ENCODE data around the gene UBTF. TPM values are rescaled to one million over a fixed set of nuclear protein-coding genes. Genes with fewer than 3 reads are reported as not detected.

UBTF gene
- total and polyA plus RNA-seq, 2 of the 4 experiments (the other 2 are of a cell fraction), result 29.7 to 42.1 TPM

DNA sequence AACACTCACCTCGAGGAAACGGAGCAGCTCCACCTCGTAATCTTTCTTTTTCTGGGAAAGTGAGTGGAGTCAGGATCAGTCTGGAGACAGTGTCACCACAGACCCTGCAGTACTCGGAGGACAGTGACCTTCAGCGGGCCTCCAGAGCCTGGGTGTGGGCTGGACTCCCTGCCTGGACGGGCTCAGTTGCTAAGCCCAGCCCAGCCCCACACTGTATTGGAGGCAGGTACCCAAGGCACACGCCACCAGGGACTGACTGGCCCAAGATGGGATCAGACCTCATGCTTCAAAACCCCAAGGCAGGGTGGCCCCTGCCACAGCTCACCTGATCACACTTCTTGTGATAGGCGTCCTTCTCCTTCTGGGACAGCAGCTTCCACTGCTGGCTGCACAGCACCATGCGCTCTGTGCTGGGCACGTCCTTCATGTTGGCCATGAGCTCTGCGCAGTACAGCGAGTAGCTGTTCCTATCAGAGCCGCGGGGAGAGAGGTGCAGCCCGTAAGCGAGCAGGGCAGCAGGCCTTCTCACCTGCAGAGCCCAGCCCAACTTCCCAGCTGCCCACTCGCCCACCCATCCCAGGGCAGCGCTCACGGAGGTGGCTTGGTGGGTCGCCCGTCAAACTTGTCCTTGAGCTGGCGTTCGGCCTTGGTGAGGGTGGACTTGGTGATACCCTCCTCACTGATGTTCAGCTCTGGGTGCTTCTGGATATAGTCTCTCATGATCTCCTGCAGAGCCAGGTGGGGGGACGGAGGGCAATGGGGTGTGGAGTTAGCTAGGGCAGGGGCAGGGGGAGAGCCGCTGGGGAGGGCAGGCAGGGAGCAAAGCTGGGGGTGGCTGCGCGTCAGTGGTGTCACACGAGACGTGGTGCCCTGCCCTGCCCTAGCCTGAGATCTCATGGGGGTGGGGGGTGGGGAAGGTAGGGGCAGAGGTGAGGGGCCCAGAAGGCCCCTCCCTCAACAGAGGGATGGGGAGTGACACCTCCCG, 7.9 kb downstream of the UBTF start:
- peaks cover 31 to 65% of the 10 kb centered on the region in 2 experiments for H3K79me1 ChIP-seq (ENCODE audit: low read depth in 1 of 2, low read length in 2 of 2)
- no peak overlapping the region for H4K8ac ChIP-seq (ENCODE audit: low read depth in 2 of 2, low read length in 2 of 2)
- no peak overlapping the region for H3K14ac ChIP-seq (replicated peaks; ENCODE audit: low read depth, low read length)
- H4K20me1 ChIP-seq (ENCODE audit: insufficient read depth, low read length), result peaks cover 31% of the 10 kb centered on the region
- no peaks in the 10 kb centered on the region for H3K27me3 ChIP-seq (ENCODE audit: control insufficient read depth, insufficient read depth, low read length)
- no peak overlapping the region for H4K5ac ChIP-seq (ENCODE audit: low read depth, low read length)
- H3K27ac ChIP-seq (ENCODE audit: insufficient read depth, low read length), result no peak overlapping the region
- no peak overlapping the region for H3K23ac ChIP-seq (ENCODE audit: low read depth, low read length)
- peak overlapping the region; percentile 45 for H2AK5ac ChIP-seq (ENCODE audit: low read depth, low read length)
- dilution Hi-C loops (cut with HindIII; ENCODE audit: low sequenced_read_pairs, unreplicated experiment), result no loop called here
- no peak overlapping the region for H3K4me3 ChIP-seq (ENCODE audit: insufficient read depth, low read depth, low read length)
- no peak overlapping the region for H3K56ac ChIP-seq (ENCODE audit: extremely low read depth, insufficient read depth, low read length)
- no peak overlapping the region for H3K9ac ChIP-seq (ENCODE audit: low read depth, low read length)
- ATAC-seq (ENCODE audit: low read depth) (no peak), DNase-seq (no peak)
- peaks cover 13% of the 10 kb centered on the region for H3K9me1 ChIP-seq (ENCODE audit: insufficient read depth, low read length)
- no peaks in the 10 kb centered on the region for H3K9me3 ChIP-seq (ENCODE audit: control insufficient read depth, insufficient read depth, low read length)
- H2BK20ac ChIP-seq (ENCODE audit: low read depth, low read length), result no peak overlapping the region
- in situ Hi-C loops (cut with MboI; ENCODE audit: low sequenced_read_pairs), result loop anchor here (25.0 kb wide), 2 partner anchors 301 to 426 kb away; partner anchors contain the start of gene GPATCH8
- 94% methylated on average over 12 of the region's 30 CpGs; no CpG with 5 or more reads in 1 of the 2 experiments for WGBS, 2 experiments (ENCODE audit: extremely low coverage in 2 of 2, insufficient read length in 1 of 2)
- H3K4ac ChIP-seq (ENCODE audit: low read depth, low read length), result no peak overlapping the region
- H2AFZ ChIP-seq (replicated peaks; ENCODE audit: low read length, poor library complexity), result no peak overlapping the region
- no peak overlapping the region for H2BK5ac ChIP-seq (ENCODE audit: low read depth, low read length, poor library complexity, severe bottlenecking)
- CTCF ChIA-PET, result no interaction called here
- H3K18ac ChIP-seq (ENCODE audit: low read depth, low read length), result no peak overlapping the region
- H2BK120ac ChIP-seq (ENCODE audit: low read depth, low read length), result no peak overlapping the region
- H3K4me1 ChIP-seq (ENCODE audit: control insufficient read depth, insufficient read depth, low read length), result peaks cover 8% of the 10 kb centered on the region
- H3K36me3 ChIP-seq (ENCODE audit: control insufficient read depth, insufficient read depth, low read length), result peaks cover 74% of the 10 kb centered on the region
- H2AK9ac ChIP-seq (replicated peaks; ENCODE audit: low read depth, low read length, poor library complexity), result peak overlapping the region; percentile 39
- H4K91ac ChIP-seq (ENCODE audit: insufficient read depth, low read depth, low read length), result no peak overlapping the region
- intact Hi-C loops (cut with micrococcal nuclease), result loop anchor here (10.0 kb wide), 1 partner anchor 293 kb away; the partner anchor contains the start of gene GPATCH8
- POLR2A ChIA-PET (ENCODE audit: unreplicated experiment), result no interaction called here
- no TSS peak for BruUV-seq (replicated peaks)
- no peak overlapping the region for H2BK15ac ChIP-seq (ENCODE audit: low read depth, low read length)
- no peak overlapping the region for H3K4me2 ChIP-seq (ENCODE audit: low read depth, low read length)
- TF ChIP-seq RFX5 (IDR thresholded peaks at IDR 0.05; ENCODE audit: low read depth, low read length), result no peak
- no peak for TF ChIP-seq MXI1 (IDR thresholded peaks at IDR 0.05; ENCODE audit: borderline replicate concordance, low read depth, low read length)
- TF ChIP-seq POLR2A (IDR thresholded peaks at IDR 0.05; ENCODE audit: low read depth, low read length), result no peak
- TF ChIP-seq BHLHE40 (IDR thresholded peaks at IDR 0.05; ENCODE audit: low read depth, low read length), result no peak
- TF ChIP-seq, protein P1, sequence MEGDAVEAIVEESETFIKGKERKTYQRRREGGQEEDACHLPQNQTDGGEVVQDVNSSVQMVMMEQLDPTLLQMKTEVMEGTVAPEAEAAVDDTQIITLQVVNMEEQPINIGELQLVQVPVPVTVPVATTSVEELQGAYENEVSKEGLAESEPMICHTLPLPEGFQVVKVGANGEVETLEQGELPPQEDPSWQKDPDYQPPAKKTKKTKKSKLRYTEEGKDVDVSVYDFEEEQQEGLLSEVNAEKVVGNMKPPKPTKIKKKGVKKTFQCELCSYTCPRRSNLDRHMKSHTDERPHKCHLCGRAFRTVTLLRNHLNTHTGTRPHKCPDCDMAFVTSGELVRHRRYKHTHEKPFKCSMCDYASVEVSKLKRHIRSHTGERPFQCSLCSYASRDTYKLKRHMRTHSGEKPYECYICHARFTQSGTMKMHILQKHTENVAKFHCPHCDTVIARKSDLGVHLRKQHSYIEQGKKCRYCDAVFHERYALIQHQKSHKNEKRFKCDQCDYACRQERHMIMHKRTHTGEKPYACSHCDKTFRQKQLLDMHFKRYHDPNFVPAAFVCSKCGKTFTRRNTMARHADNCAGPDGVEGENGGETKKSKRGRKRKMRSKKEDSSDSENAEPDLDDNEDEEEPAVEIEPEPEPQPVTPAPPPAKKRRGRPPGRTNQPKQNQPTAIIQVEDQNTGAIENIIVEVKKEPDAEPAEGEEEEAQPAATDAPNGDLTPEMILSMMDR (conservative IDR thresholded peaks at IDR 0.05; ENCODE audit: low read depth, low read length), result no peak
- TF ChIP-seq RCOR1 (IDR thresholded peaks at IDR 0.05; ENCODE audit: insufficient replicate concordance, low read length), result no peak
- no peak for TF ChIP-seq MAFK (IDR thresholded peaks at IDR 0.05; ENCODE audit: low read depth, low read length)
- TF ChIP-seq SMC3 (IDR thresholded peaks at IDR 0.05; ENCODE audit: low read depth, low read length), result no peak
- no peak for TF ChIP-seq NFE2L2 (IDR thresholded peaks at IDR 0.05; ENCODE audit: low read depth, low read length)
- TF ChIP-seq, protein P2, sequence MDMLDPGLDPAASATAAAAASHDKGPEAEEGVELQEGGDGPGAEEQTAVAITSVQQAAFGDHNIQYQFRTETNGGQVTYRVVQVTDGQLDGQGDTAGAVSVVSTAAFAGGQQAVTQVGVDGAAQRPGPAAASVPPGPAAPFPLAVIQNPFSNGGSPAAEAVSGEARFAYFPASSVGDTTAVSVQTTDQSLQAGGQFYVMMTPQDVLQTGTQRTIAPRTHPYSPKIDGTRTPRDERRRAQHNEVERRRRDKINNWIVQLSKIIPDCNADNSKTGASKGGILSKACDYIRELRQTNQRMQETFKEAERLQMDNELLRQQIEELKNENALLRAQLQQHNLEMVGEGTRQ (IDR thresholded peaks at IDR 0.05; ENCODE audit: low read depth, low read length), result no peak
- TF ChIP-seq, protein P3, sequence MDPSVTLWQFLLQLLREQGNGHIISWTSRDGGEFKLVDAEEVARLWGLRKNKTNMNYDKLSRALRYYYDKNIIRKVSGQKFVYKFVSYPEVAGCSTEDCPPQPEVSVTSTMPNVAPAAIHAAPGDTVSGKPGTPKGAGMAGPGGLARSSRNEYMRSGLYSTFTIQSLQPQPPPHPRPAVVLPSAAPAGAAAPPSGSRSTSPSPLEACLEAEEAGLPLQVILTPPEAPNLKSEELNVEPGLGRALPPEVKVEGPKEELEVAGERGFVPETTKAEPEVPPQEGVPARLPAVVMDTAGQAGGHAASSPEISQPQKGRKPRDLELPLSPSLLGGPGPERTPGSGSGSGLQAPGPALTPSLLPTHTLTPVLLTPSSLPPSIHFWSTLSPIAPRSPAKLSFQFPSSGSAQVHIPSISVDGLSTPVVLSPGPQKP (IDR thresholded peaks at IDR 0.05; ENCODE audit: borderline replicate concordance, low read depth, low read length), result no peak
- no peak for TF ChIP-seq RAD21 (IDR thresholded peaks at IDR 0.05; ENCODE audit: low read length)
- no peak for TF ChIP-seq MAZ (IDR thresholded peaks at IDR 0.05; ENCODE audit: borderline replicate concordance, low read depth, low read length)
- TF ChIP-seq CEBPB (IDR thresholded peaks at IDR 0.05; ENCODE audit: low read depth, low read length), result no peak

Data from IMR-90 (cell line).